Stimulated activated CD4-positive, alpha-beta T cell treated with anti-CD3 and anti-CD28 coated beads, TNF-alpha, amount 100 ng/mL, for 48 hours (primary cell): ENCODE data around the gene UGT1A3.

Experiments used
- DNase-seq, 3 donors: peaks; one replicate each; pipeline ENCODE4 v3.0.0-alpha.2; 2020; ENCODE audit warnings: low read depth in 3 of 3

The UGT1A3 gene

GRCh38 chr2:233758141-233758540, 29.3 kb downstream of the UGT1A3 start:
- no peak for DNase-seq

- no peak for DNase-seq
Observed at GRCh38 chr2:233758849-233759248, 30.0 kb downstream of the UGT1A3 start.

GRCh38 chr2:233760043-233760442, 31.2 kb downstream of the UGT1A3 start, which contains the start of gene UGT1A1:
TSS of gene UGT1A1 (plus strand) at chr2:233760270. CDS start at chr2:233760288, 18 bp downstream.
- no peak for DNase-seq

GRCh38 chr2:233761040-233761769, 32.4 kb downstream of the UGT1A3 start:
- no peak for DNase-seq

- no peak for DNase-seq
Observed at GRCh38 chr2:233764264-233764663, 35.4 kb downstream of the UGT1A3 start.

- no peak for DNase-seq
Observed at GRCh38 chr2:233764761-233765160, 35.9 kb downstream of the UGT1A3 start.

GRCh38 chr2:233766416-233766815, 37.6 kb downstream of the UGT1A3 start:
- DNase-seq = no peak

GRCh38 chr2:233768076-233768475, 39.2 kb downstream of the UGT1A3 start:
- DNase-seq = no peak

GRCh38 chr2:233769260-233769659, 40.4 kb downstream of the UGT1A3 start:
- DNase-seq = no peak

- DNase-seq = no peak
Observed at GRCh38 chr2:233772153-233772552, 43.3 kb downstream of the UGT1A3 start.

GRCh38 chr2:233772583-233772982, 43.7 kb downstream of the UGT1A3 start:
- no peak for DNase-seq

GRCh38 chr2:233773854-233774253, 45.0 kb downstream of the UGT1A3 start:
- no peak for DNase-seq

GRCh38 chr2:233775414-233775813, 46.6 kb downstream of the UGT1A3 start:
- no peak for DNase-seq

- no peak for DNase-seq
Observed at GRCh38 chr2:233778030-233778429, 49.2 kb downstream of the UGT1A3 start, which contains the start of gene MROH2A. TSS of gene MROH2A (plus strand) at chr2:233778330. CDS start at chr2:233779359, 1,029 bp downstream.

- DNase-seq = no peak
Observed at GRCh38 chr2:233779722-233780121, 50.9 kb downstream of the UGT1A3 start.

GRCh38 chr2:233780771-233781170, 51.9 kb downstream of the UGT1A3 start:
- no peak for DNase-seq

- DNase-seq = no peak
Observed at GRCh38 chr2:233789554-233789953, 60.7 kb downstream of the UGT1A3 start.

GRCh38 chr2:233791151-233791882, 62.5 kb downstream of the UGT1A3 start:
- DNase-seq = no peak

- DNase-seq = no peak
Observed at GRCh38 chr2:233791883-233792329, 63.1 kb downstream of the UGT1A3 start.

GRCh38 chr2:233792720-233793119, 63.9 kb downstream of the UGT1A3 start:
- DNase-seq = no peak

- DNase-seq = no peak
Observed at GRCh38 chr2:233793465-233794127, 64.8 kb downstream of the UGT1A3 start.

GRCh38 chr2:233794128-233794658, 65.4 kb downstream of the UGT1A3 start:
- DNase-seq = no peak
